HG03558 (cell line): ENCODE data around the gene TRIP4.
"Not testable (repeated sequence)": the region's sequence is repeated elsewhere in the genome, so short reads cannot be mapped to it uniquely, and the experiment has no call there.

Experiments
- ATAC-seq: cut with Tn5 transposase; IDR thresholded peaks from one replicate; pipeline ENCODE4 v1.9.1; 2021; ENCODE audit warnings: moderate number of reproducible peaks; ENCODE audit not compliant: unreplicated experiment; ENCODE audit errors: extremely low read depth

Gene TRIP4

GRCh38 chr15:64387562-64388168, at the start of gene TRIP4:
TSS of gene TRIP4 (plus strand) at chr15:64387836. CDS start at chr15:64387864, 28 bp downstream.
- ATAC-seq, result peak; percentile 91

GRCh38 chr15:64340355-64340754, 47.3 kb upstream of the TRIP4 start:
- ATAC-seq, result no peak

DNA sequence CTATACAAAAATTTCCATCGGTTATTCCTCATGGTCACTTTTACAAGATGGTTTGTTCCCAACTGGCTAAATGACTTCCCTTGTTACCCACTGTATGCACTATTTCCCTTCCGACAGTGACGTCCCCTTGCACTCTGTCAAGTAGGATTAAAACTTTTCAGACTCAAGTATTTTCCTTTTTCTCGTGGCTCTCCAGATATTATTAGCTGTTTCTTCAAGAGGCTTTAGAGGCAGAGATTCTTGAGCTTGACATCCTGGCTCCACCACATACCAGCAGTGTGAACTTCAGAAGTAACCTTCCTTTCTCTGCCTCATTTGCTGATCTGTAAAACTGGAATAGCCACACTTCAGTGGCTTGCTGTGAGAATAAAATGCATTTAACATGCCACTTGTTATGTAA, 45.7 kb upstream of the TRIP4 start:
- no peak for ATAC-seq

DNA sequence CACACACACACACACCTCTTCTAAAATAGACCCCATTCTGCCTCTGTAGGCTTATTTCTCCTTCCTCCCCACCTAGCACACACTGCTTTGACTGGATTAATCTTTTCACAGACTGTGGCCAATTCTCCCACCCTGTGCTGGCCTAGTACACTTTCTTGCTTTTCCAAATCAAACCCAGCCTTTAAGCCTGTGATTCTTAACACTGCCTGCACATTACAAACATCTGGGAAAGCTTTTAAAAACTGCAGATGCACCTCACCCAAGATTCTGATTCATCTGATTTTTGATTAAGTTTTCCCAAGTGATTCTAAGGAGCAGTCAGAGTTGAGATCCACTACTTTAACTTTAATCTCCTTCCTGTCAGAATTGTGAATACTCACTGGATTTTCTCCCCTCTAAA, 44.4 kb upstream of the TRIP4 start:
- no peak for ATAC-seq

- ATAC-seq, result no peak
Measured at GRCh38 chr15:64343841-64344240, 43.8 kb upstream of the TRIP4 start.

- ATAC-seq, result no peak
Measured at GRCh38 chr15:64344651-64345294, 42.9 kb upstream of the TRIP4 start.

DNA sequence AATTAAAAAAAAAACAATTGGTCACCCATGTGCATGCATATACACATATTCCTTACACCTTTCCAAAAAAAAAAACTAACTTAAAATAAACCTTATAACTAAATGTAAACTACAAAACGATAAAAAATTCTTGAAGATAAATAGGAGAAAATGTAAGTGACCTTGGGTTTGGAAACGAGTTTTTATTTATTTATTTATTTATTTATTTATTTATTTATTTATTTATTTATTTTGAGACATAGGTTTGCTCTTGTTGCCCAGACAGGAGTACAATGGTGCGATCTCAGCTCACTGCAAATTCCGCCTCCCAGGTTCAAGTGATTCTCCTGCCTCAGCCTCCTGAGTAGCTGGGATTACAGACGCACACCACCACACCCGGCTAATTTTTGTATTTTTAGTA, 41.4 kb upstream of the TRIP4 start:
- not testable (repeated sequence) for ATAC-seq

- no peak for ATAC-seq
Measured at GRCh38 chr15:64348455-64348854, 39.2 kb upstream of the TRIP4 start.

DNA sequence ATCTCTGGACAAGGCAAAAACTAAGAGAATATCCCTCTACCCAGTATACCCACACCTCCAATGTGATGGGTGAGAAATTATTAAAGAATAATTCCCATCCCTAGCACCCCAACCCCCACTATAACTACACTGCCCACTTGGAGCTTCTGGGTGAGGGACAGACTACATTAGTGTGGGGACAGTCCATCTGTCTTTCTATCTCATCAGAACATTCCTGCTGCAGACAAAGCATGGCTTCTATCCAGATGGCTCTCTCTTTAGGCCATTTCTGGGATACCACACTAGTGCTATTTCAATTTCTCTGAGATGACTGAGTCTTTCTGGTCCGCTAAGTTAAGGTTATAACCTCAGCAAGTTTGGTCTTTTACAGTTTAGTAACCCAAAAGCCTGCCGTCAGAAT, 38.3 kb upstream of the TRIP4 start:
- no peak for ATAC-seq

GRCh38 chr15:64351265-64351664, 36.4 kb upstream of the TRIP4 start:
- no peak for ATAC-seq

DNA sequence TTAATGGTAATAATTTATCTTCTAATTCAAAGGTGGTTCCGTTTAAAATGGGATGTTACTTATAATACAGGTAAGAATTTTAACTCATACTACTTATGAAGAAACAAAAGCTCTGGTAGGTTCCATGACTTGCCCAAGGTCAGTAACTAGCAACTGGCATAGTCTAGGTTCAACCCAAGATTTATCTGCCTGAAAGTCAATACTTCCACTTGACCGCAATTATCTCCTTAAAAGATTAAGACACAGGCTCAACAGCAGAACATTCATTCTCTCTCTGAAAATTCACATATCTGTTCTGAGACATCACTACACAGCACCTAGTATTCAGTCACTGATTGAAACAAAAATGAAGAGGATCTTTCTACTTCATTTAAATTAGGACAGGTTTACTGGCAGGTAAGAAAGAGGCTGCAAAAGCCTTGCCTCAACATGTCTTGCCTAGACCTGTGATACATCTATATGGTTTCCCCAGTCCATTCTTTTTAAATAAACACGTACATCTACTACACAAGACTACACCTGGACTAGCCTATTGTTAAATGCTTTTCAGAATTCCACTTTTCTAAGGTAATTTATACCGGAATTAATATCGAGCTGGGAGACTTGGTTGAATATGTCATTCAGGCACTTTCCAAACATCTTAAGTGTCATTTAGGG, 32.8 kb upstream of the TRIP4 start:
- no peak for ATAC-seq

GRCh38 chr15:64355348-64355943, 32.2 kb upstream of the TRIP4 start:
- no peak for ATAC-seq

DNA sequence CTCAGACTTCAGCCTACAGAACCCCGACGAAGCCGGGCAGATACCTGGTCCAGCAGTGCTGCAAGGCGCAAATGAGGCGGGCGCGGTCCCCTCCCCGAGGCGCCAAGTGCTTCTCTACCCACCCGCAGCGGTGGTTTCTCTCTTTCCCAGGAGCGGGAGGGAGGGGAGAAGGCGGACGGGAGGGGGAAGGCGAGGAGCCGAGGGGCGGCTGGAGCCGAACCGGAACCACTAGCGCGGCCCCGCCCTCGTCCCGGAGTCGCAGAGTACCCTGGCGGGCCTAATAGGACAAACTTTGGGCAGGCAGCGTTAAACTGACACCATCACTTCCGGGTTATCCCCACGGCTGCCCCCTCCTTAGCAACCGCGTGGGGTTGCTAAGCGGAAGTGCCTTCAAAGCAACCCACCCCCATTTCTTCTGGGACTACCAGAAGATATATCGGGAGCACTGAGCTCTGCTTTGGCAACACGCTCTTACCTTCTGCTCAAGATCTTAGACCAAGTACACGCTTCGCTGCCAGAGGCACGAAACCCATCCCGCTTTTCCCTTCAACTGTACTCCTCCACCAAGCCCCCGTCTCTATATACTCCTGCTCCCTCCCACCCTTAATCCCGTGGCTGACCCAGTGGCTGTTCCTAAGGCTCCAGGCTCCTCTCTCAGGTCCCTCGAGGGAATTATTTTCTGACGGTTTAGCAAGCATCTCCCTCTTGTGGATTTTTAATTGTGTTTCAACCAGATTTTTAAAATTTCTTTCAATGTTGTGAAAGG, 31.5 kb upstream of the TRIP4 start, which contains the start of gene CSNK1G1:
Gene CSNK1G1 (minus strand): TSS at position 230 of the 766 bp plus-strand sequence. CDS start 55,674 bp downstream, outside the sequence.
- peak; percentile 76 for ATAC-seq

GRCh38 chr15:64356710-64357040, 31.0 kb upstream of the TRIP4 start:
- no peak for ATAC-seq

GRCh38 chr15:64361259-64361658, 26.4 kb upstream of the TRIP4 start:
- ATAC-seq, result no peak

DNA sequence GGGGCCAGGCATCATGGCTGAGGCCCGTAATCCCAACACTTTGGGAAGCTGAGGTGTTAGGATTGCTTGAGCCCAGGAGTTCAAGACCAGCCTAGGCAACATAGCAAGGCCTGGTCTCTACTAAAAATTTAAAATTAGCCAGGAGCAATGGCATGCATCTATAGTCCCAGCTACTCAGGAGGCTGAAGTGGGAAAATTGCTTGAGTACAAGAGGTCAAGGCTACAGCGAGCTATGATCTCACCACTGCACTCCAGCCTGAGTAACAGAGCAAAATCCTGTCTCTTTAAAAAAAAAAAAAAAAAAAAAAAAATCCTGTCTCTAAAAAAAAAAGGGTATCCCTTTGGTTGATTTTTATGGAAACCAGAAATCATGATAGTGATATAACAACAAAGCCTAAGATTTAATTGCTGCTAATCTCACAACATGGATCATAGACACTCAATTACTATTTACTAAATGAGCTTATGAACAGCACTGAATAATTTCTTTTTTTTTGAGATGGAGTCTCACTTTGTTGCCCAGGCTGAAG, 18.5 kb upstream of the TRIP4 start:
- no peak for ATAC-seq

DNA sequence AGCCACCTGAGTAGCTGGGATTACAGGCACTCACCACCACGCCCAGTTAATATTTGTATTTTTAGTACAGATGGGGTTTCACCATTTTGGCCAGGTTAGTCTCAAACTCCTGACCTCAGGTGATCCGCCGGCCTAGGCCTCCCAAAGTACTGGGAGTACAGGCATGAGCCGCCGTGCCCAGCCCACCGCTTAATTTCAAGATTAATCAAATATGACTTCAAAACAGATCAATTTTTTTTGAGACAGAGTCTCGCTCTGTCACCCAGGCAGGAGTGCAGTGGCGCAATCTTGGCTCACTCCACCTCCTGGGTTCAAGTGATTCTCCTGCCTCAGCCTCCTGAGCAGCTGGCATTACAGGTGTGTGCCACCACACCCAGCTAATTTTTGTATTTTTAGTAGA, 16.3 kb upstream of the TRIP4 start:
- ATAC-seq, result not testable (repeated sequence)

GRCh38 chr15:64373360-64373759, 14.3 kb upstream of the TRIP4 start:
- no peak for ATAC-seq

GRCh38 chr15:64379216-64379960, 8.2 kb upstream of the TRIP4 start:
- no peak for ATAC-seq
